Measurements from ENCODE around the gene PARP14. TPM values are rescaled to one million over a fixed set of nuclear protein-coding genes. Genes with fewer than 3 reads are reported as not detected.
"Not testable (repeated sequence)": the region's sequence is repeated elsewhere in the genome, so short reads cannot be mapped to it uniquely, and the experiment has no call there.

Gene PARP14
- total and polyA plus RNA-seq, 2 donors (not counting 3 experiments of a cell fraction or from before 2014, with no cell fraction given) = 19.7 to 41.5 TPM

DNA sequence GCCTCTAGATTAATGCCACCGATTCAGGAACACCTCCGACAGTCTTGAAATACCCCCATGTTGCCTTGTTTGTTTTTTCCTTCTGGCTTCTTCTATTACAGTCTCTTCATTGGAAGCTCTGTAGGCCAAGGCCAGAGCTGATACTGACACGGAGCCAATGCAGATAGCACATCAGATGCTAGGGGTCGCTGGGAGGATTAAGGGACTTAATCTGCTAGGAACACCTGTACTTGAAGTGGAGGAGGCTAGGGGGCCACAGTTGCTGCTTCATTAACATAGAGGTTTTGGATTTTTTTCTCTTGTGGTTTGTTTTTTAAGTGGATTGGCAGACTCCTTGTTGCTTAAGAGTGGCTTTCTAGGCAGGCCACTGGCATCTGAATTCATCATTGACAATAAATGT is 49.6 kb downstream of the PARP14 start:
- CTCF ChIA-PET = no interaction called here
- H3K4me2 ChIP-seq (ENCODE audit: insufficient read depth, low read length) = no peak overlapping the region
- POLR2A ChIA-PET = no interaction called here
- no peaks in the 10 kb centered on the region for H3K9me1 ChIP-seq (replicated peaks; ENCODE audit: control insufficient read depth, extremely low read depth, insufficient read depth, low read length)
- intact Hi-C loops (cut with micrococcal nuclease) = no loop called here
- H3K27me3 ChIP-seq (ENCODE audit: control insufficient read depth in 2 of 2, insufficient read depth in 2 of 2, low read length in 2 of 2) = no peaks in the 10 kb centered on the region
- FAIRE-seq = no peak
- dilution Hi-C loops (cut with MboI; ENCODE audit: extremely low pct_ligation_motif_present, low sequenced_read_pairs) = no loop called here
- no peak for TF ChIP-seq JUN (IDR thresholded peaks at IDR 0.05; ENCODE audit: borderline replicate concordance, insufficient read depth, insufficient read length, low read depth)
- H3K79me2 ChIP-seq (ENCODE audit: control insufficient read depth, insufficient read depth, low read length) = no peaks in the 10 kb centered on the region
- H3K4me1 ChIP-seq (ENCODE audit: control insufficient read depth, extremely low read depth, insufficient read depth, low read length) = no peaks in the 10 kb centered on the region
- H2AFZ ChIP-seq (ENCODE audit: low read depth, low read length) = no peak overlapping the region
- H3K9me3 ChIP-seq (replicated peaks; ENCODE audit: control insufficient read depth, insufficient read depth, low read length) = no peaks in the 10 kb centered on the region
- no peak overlapping the region for H3K4me3 ChIP-seq (replicated peaks in 1 of 3; ENCODE audit: insufficient read depth in 1 of 3, low read depth in 1 of 3, low read length in 3 of 3)
- DNase-seq (ENCODE audit: low read depth, low spot score) = no peak
- H3K36me3 ChIP-seq (ENCODE audit: control insufficient read depth in 2 of 2, extremely low read depth in 1 of 2, insufficient read depth in 2 of 2, low read length in 2 of 2) = peaks cover 0 to 2% of the 10 kb centered on the region in 2 experiments
- BruUV-seq (replicated peaks) = TSS peak; percentile 20
- H3K9ac ChIP-seq (replicated peaks; ENCODE audit: extremely low read depth, insufficient read depth, low read length) = no peak overlapping the region
- H3K27ac ChIP-seq (ENCODE audit: insufficient read depth, low read depth, low read length) = no peak overlapping the region
- no peaks in the 10 kb centered on the region for H4K20me1 ChIP-seq (replicated peaks; ENCODE audit: control insufficient read depth, extremely low read depth, insufficient read depth, low read length)

GRCh38 chr3:122732682-122733525 is 52.3 kb downstream of the PARP14 start:
- H2AFZ ChIP-seq (ENCODE audit: low read depth, low read length); H3K4me3 ChIP-seq (replicated peaks in 1 of 3; ENCODE audit: insufficient read depth in 1 of 3, low read depth in 1 of 3, low read length in 3 of 3); intact Hi-C loops (cut with micrococcal nuclease); FAIRE-seq; H3K27me3 ChIP-seq (ENCODE audit: control insufficient read depth in 2 of 2, insufficient read depth in 2 of 2, low read length in 2 of 2); H3K4me1 ChIP-seq (ENCODE audit: control insufficient read depth, extremely low read depth, insufficient read depth, low read length); H3K9ac ChIP-seq (replicated peaks; ENCODE audit: extremely low read depth, insufficient read depth, low read length); BruUV-seq (replicated peaks); dilution Hi-C loops (cut with MboI; ENCODE audit: extremely low pct_ligation_motif_present, low sequenced_read_pairs); H4K20me1 ChIP-seq (replicated peaks; ENCODE audit: control insufficient read depth, extremely low read depth, insufficient read depth, low read length); H3K36me3 ChIP-seq (ENCODE audit: control insufficient read depth in 2 of 2, extremely low read depth in 1 of 2, insufficient read depth in 2 of 2, low read length in 2 of 2); DNase-seq (ENCODE audit: low read depth, low spot score); H3K79me2 ChIP-seq (ENCODE audit: control insufficient read depth, insufficient read depth, low read length); H3K9me1 ChIP-seq (replicated peaks; ENCODE audit: control insufficient read depth, extremely low read depth, insufficient read depth, low read length); H3K27ac ChIP-seq (ENCODE audit: insufficient read depth, low read depth, low read length); H3K4me2 ChIP-seq (ENCODE audit: insufficient read depth, low read length); H3K9me3 ChIP-seq (replicated peaks; ENCODE audit: control insufficient read depth, insufficient read depth, low read length): not testable (repeated sequence)
- ChIA-PET CTCF (interaction anchor here (0.6 kb wide), 1 partner anchor 81 kb away, joined by 4 read pairs; no protein-coding TSS in a partner anchor), POLR2A (interaction anchor here (0.7 kb wide), 1 partner anchor 54 kb away, joined by 3 read pairs; no protein-coding TSS in a partner anchor)

Measured in endothelial cell of umbilical vein (primary cell).